Smooth muscle cell (in vitro differentiated cells): Measurements from ENCODE around the gene ASB5. TPM values are rescaled to one million over a fixed set of nuclear protein-coding genes. Genes with fewer than 3 reads are reported as not detected.

Experiments
- DNase-seq: peaks from one replicate; lab custom pipeline; 2025; ENCODE audit not compliant: unreplicated experiment; lab: John Stamatoyannopoulos, UW
- H2AFZ ChIP-seq: fragments of 200-600 bp; sonication (generic); 2 replicates; pipeline ENCODE4 v1.6.0; 2016; ENCODE audit warnings: antibody characterized with exemption, low read depth, mild to moderate bottlenecking
- H3F3A ChIP-seq: fragments of 200-600 bp; sonication (generic); 2 replicates; pipeline ENCODE4 v1.6.0; 2017; ENCODE audit warnings: antibody characterized with exemption, low read depth
- H3K27ac ChIP-seq: fragments of 200-600 bp; sonication (generic); 2 replicates; pipeline ENCODE4 v1.5.1; 2016; ENCODE audit warnings: low read depth, mild to moderate bottlenecking
- H3K27me3 ChIP-seq: fragments of 200-600 bp; sonication (generic); 2 replicates; pipeline ENCODE4 v1.6.1; 2016; ENCODE audit warnings: low read depth, mild to moderate bottlenecking
- H3K36me3 ChIP-seq: fragments of 200-600 bp; sonication (generic); 2 replicates; pipeline ENCODE4 v1.5.1; 2016; ENCODE audit warnings: low read depth
- H3K4me1 ChIP-seq: fragments of 200-600 bp; sonication (generic); 2 replicates; pipeline ENCODE4 v1.5.1; 2016; ENCODE audit warnings: low read depth
- H3K4me2 ChIP-seq: fragments of 200-600 bp; sonication (generic); 2 replicates; pipeline ENCODE4 v1.6.0; 2016; ENCODE audit warnings: mild to moderate bottlenecking
- H3K4me3 ChIP-seq: fragments of 200-600 bp; sonication (generic); 2 replicates; pipeline ENCODE4 v1.5.1; 2016; ENCODE audit warnings: mild to moderate bottlenecking
- H3K79me2 ChIP-seq: fragments of 200-600 bp; sonication (generic); 2 replicates; pipeline ENCODE4 v1.6.0; 2016; ENCODE audit warnings: low read depth, mild to moderate bottlenecking
- H3K9ac ChIP-seq: fragments of 200-600 bp; sonication (generic); 2 replicates; pipeline ENCODE4 v1.6.0; 2016; ENCODE audit warnings: low read depth
- H3K9me3 ChIP-seq: fragments of 200-600 bp; sonication (generic); replicated peaks from 2 replicates; pipeline ENCODE4 v1.5.1; 2016; ENCODE audit warnings: low read depth
- H4K20me1 ChIP-seq: fragments of 200-600 bp; sonication (generic); 2 replicates; pipeline ENCODE4 v1.6.0; 2016; ENCODE audit warnings: low read depth
- WGBS: methylation state at CpG from one replicate; pipeline ENCODE4 v1.1.7; 2016; ENCODE audit warnings: low lambda C conversion rate; 5-methylcytosine and 5-hydroxymethylcytosine counted together
- polyA plus RNA-seq: library from polyadenylated mRNA; unstranded; fragments of >200 nt; fragmentation: Nextera tagmentation; extraction: Ambion mirVana; gene quantifications from 2 replicates; pipeline ENCODE4 v1.2.1, GENCODE V29; 2016
- total RNA-seq: library from RNA; depleted of rRNA; stranded (reverse); fragments of >200 nt; gene quantifications from 2 replicates; pipeline ENCODE4 v1.2.3, GENCODE V29; 2014
- TF ChIP-seq, protein P1 (sequence below): fragments of 200-600 bp; sonication (generic); IDR thresholded peaks from 2 replicates; pipeline ENCODE4 v1.5.1; 2017; ENCODE audit warnings: borderline replicate concordance, mild to moderate bottlenecking, antibody characterized with exemption; ENCODE audit not compliant: insufficient read depth, poor library complexity, severe bottlenecking

Gene ASB5
- total and polyA plus RNA-seq, 2 experiments from 2014 or later: 0.18 TPM; not detected in 1

DNA sequence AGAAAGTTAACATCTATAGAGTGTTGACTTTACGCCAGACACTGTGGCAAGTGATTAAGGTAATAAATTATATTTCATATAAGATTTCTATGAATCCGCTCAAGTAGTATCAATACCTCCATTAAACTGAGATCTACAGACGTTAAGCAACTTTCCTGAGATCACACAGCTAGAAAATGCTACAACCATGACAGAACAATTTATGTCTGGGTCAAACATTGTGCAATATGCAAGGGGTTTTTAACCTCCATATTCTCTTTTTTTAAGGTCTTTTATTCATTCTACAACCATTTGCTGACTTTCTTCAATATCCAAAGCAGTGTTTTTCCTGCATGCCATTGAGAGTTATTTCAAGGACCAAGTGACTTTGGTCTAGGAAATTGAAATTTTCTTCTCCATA, 10.9 kb downstream of the ASB5 start:
- Histone ChIP-seq H4K20me1 (no peaks in the 10 kb centered on the region), H3K9me3 (no peaks in the 10 kb centered on the region), H3K4me3 (no peak overlapping the region), H3K9ac (no peak overlapping the region), H3K4me2 (no peak overlapping the region), H3K79me2 (no peaks in the 10 kb centered on the region), H3K27ac (no peak overlapping the region), H3K4me1 (peaks cover 22% of the 10 kb centered on the region), H2AFZ (no peak overlapping the region), H3K27me3 (no peaks in the 10 kb centered on the region), H3F3A (peaks cover 5% of the 10 kb centered on the region), H3K36me3 (no peaks in the 10 kb centered on the region)
- TF ChIP-seq, protein P1, sequence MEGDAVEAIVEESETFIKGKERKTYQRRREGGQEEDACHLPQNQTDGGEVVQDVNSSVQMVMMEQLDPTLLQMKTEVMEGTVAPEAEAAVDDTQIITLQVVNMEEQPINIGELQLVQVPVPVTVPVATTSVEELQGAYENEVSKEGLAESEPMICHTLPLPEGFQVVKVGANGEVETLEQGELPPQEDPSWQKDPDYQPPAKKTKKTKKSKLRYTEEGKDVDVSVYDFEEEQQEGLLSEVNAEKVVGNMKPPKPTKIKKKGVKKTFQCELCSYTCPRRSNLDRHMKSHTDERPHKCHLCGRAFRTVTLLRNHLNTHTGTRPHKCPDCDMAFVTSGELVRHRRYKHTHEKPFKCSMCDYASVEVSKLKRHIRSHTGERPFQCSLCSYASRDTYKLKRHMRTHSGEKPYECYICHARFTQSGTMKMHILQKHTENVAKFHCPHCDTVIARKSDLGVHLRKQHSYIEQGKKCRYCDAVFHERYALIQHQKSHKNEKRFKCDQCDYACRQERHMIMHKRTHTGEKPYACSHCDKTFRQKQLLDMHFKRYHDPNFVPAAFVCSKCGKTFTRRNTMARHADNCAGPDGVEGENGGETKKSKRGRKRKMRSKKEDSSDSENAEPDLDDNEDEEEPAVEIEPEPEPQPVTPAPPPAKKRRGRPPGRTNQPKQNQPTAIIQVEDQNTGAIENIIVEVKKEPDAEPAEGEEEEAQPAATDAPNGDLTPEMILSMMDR: no peak
- DNase-seq: no peak
- WGBS: 97% methylated on average over 3 of the region's 3 CpGs

DNA sequence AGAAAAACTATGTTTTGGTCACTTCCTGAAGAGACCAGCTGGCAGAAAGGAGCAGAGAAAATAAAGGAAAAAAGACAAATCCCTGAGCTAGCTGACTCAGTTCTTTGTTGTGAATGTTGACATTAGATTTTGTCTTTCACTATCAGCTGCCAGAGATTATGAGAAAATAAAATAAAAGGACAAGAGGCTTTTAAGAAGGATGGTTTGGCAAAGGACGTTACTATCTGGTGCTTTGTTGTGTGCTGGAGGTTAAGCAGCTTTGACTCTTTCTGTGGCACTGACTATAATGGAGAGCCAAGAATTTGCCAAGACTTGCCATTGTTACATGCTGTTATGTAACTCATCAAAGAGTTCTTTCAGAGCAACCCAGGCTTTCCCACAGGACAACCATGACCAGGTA, 12.1 kb downstream of the ASB5 start:
- no peaks in the 10 kb centered on the region for H3K36me3 ChIP-seq
- no peaks in the 10 kb centered on the region for H3K79me2 ChIP-seq
- TF ChIP-seq, protein P1: no peak
- H3F3A ChIP-seq: peaks cover 5% of the 10 kb centered on the region
- H2AFZ ChIP-seq: no peak overlapping the region
- WGBS: 22% methylated on average over 1 of the region's 1 CpG
- H3K4me1 ChIP-seq: peaks cover 22% of the 10 kb centered on the region
- no peak overlapping the region for H3K4me2 ChIP-seq
- H3K4me3 ChIP-seq: no peak overlapping the region
- H4K20me1 ChIP-seq: no peaks in the 10 kb centered on the region
- no peak for DNase-seq
- no peaks in the 10 kb centered on the region for H3K9me3 ChIP-seq
- no peaks in the 10 kb centered on the region for H3K27me3 ChIP-seq
- H3K27ac ChIP-seq: no peak overlapping the region
- no peak overlapping the region for H3K9ac ChIP-seq

DNA sequence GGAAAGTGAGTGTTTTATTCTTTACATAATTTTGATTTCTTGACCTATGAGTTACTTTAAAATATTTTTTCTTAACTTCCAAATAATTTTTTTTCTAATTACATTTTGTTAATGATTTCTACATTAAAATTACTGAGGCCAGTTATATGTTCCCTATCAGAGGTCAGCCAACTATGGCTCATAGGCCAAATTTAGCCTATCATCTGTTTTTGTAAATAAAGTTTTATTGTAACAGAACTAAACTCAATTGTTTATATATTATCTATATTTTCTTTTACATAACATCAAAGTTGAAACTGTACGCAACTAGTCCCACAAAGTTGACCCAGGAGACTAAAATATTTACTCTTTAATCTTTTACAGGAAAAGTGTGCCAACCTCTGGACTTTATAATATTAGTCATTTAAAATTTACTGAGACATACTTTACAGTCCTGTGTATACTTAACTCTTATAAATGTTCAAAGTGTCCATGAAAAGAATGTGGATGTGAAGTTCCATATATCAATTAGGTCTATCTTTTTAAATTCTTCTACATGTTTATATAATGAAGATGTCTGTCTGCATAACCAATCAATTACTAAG, 26.2 kb downstream of the ASB5 start:
- H3K36me3 ChIP-seq: no peaks in the 10 kb centered on the region
- TF ChIP-seq, protein P1: no peak
- 70% methylated on average over 1 of the region's 1 CpG for WGBS
- H3K9ac ChIP-seq: no peak overlapping the region
- no peak for DNase-seq
- no peaks in the 10 kb centered on the region for H3K9me3 ChIP-seq
- no peak overlapping the region for H3K4me2 ChIP-seq
- no peaks in the 10 kb centered on the region for H3K79me2 ChIP-seq
- H3F3A ChIP-seq: no peaks in the 10 kb centered on the region
- H2AFZ ChIP-seq: no peak overlapping the region
- no peaks in the 10 kb centered on the region for H3K27me3 ChIP-seq
- H3K4me3 ChIP-seq: no peak overlapping the region
- H3K27ac ChIP-seq: no peak overlapping the region
- H4K20me1 ChIP-seq: no peaks in the 10 kb centered on the region
- H3K4me1 ChIP-seq: no peaks in the 10 kb centered on the region

DNA sequence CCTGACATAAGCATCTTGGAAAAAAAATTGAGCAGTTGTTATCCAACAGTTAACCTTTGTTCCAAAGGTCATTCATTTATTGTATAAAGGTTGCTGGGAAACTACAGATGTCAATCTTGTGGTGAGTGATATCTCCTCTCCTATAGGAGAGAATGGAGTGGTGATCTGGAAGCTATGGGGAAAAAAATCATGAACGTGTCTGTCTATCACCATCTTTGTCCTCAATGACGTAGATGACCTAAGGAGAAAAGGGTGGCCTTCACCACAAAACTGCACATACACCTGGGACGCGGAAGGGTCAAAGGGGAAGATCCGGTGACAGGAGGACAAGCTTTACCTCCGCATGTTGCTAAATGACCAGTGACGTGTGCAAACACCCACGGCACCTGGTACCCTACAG, 27.3 kb downstream of the ASB5 start:
- Histone ChIP-seq H3K4me2 (no peak overlapping the region), H3K79me2 (no peaks in the 10 kb centered on the region), H3F3A (no peaks in the 10 kb centered on the region), H3K9me3 (no peaks in the 10 kb centered on the region), H3K27ac (no peak overlapping the region), H3K27me3 (no peaks in the 10 kb centered on the region), H4K20me1 (no peaks in the 10 kb centered on the region), H3K36me3 (no peaks in the 10 kb centered on the region), H3K9ac (no peak overlapping the region), H3K4me1 (no peaks in the 10 kb centered on the region), H2AFZ (no peak overlapping the region), H3K4me3 (no peak overlapping the region)
- TF ChIP-seq, protein P1: no peak
- over 99% methylated on average over 8 of the region's 8 CpGs for WGBS
- DNase-seq: no peak
